AG10803 (cell line): ENCODE data around the gene MYO1C.

Experiments
- DNase-seq: peaks from one replicate; pipeline ENCODE4 v3.0.0; 2010; ENCODE audit warnings: low read depth
- H3K4me3 ChIP-seq: 2 replicates; pipeline ENCODE4 v1.5.1; 2011; ENCODE audit warnings: mild to moderate bottlenecking, low read length, control low read depth
- CTCF ChIP-seq: conservative IDR thresholded peaks from 2 replicates; pipeline ENCODE4 v1.5.1; 2011; ENCODE audit warnings: mild to moderate bottlenecking, low read length, control low read depth, inconsistent platforms

MYO1C gene

GRCh38 chr17:1496869-1497268 lies 4.4 kb upstream of the MYO1C start:
- no peak for TF ChIP-seq CTCF
- DNase-seq = no peak
- H3K4me3 ChIP-seq = no peak overlapping the region

GRCh38 chr17:1495265-1495989 lies 2.9 kb upstream of the MYO1C start:
- no peak overlapping the region; the same call in 1 of the 2 replicates for H3K4me3 ChIP-seq
- peak; percentile 91 for DNase-seq

GRCh38 chr17:1494736-1495253 lies 2.3 kb upstream of the MYO1C start:
- no peak overlapping the region for H3K4me3 ChIP-seq
- no peak for DNase-seq
- TF ChIP-seq CTCF = no peak

More at GRCh38 chr17:1495265-1495989, 2.9 kb upstream of the MYO1C start:
- no peak for TF ChIP-seq CTCF

- no peak for TF ChIP-seq CTCF
- no peak for DNase-seq
- H3K4me3 ChIP-seq = no peak overlapping the region
Measured at GRCh38 chr17:1494203-1494602, 1.7 kb upstream of the MYO1C start.

GRCh38 chr17:1493291-1493980 lies 950 bp upstream of the MYO1C start:
- H3K4me3 ChIP-seq = no peak overlapping the region
- no peak for DNase-seq
- no peak for TF ChIP-seq CTCF

- DNase-seq = peak; percentile 54
- H3K4me3 ChIP-seq = peak overlapping the region; percentile 87
- TF ChIP-seq CTCF = no peak
Measured at GRCh38 chr17:1491443-1492248, 840 bp downstream of the MYO1C start.
